HepG2 (cell line): ENCODE results near the gene ZNF491. TPM values are rescaled to one million over a fixed set of nuclear protein-coding genes. Genes with fewer than 3 reads are reported as not detected.

Experiments used
- ATF4 ChIP-seq, 2 experiments: fragments of 450-650 bp in 1 of 2; sonication (generic) in 1 of 2; formaldehyde crosslinking; IDR thresholded peaks; 2 replicates each; pipeline versions ENCODE4 v1.5.0 to v1.8.0; 2020 to 2022; ENCODE audit warnings: mild to moderate bottlenecking in 1 of 2, missing genetic modification reagents in 1 of 2
- CAMTA2 ChIP-seq: sonication (generic); formaldehyde crosslinking; IDR thresholded peaks from 2 replicates; pipeline ENCODE4 v1.4.0; 2020; ENCODE audit warnings: mild to moderate bottlenecking, missing genetic modification reagents, borderline replicate concordance
- CENPT ChIP-seq: sonication (generic); formaldehyde crosslinking; IDR thresholded peaks from 2 replicates; pipeline ENCODE4 v1.8.0; 2022; ENCODE audit warnings: low read depth, mild to moderate bottlenecking, moderate library complexity, missing genetic modification reagents
- HOXD1 ChIP-seq: sonication (generic); formaldehyde crosslinking; IDR thresholded peaks from 2 replicates; pipeline ENCODE4 v1.5.0; 2020; ENCODE audit warnings: missing genetic modification reagents
- KDM5B ChIP-seq: sonication (generic); formaldehyde crosslinking; IDR thresholded peaks from 2 replicates; pipeline ENCODE4 v1.4.0; 2020; ENCODE audit warnings: missing genetic modification reagents, mild to moderate bottlenecking, borderline replicate concordance
- THRA ChIP-seq: sonication (generic); formaldehyde crosslinking; IDR thresholded peaks from 2 replicates; pipeline ENCODE4 v1.4.0; 2020; ENCODE audit warnings: missing genetic modification reagents, borderline replicate concordance
- ZBTB10 ChIP-seq: sonication (generic); formaldehyde crosslinking; IDR thresholded peaks from 2 replicates; pipeline ENCODE4 v1.4.0; 2020; ENCODE audit warnings: missing genetic modification reagents, borderline replicate concordance
- ZBTB40 ChIP-seq, 2 experiments: fragments of 450-650 bp in 1 of 2; sonication (generic) in 1 of 2; formaldehyde crosslinking in 1 of 2; IDR thresholded peaks; 2 replicates each; pipeline versions ENCODE4 v1.6.1 to v1.8.0; 2016 to 2022; ENCODE audit warnings: antibody characterized with exemption in 1 of 2, mild to moderate bottlenecking in 1 of 2, missing genetic modification reagents in 1 of 2
- ZNF30 ChIP-seq: sonication (generic); formaldehyde crosslinking; IDR thresholded peaks from 2 replicates; pipeline ENCODE4 v1.5.0; 2020; ENCODE audit warnings: mild to moderate bottlenecking, missing genetic modification reagents
- ZNF546 ChIP-seq: sonication (generic); formaldehyde crosslinking; conservative IDR thresholded peaks from 2 replicates; pipeline ENCODE4 v1.8.1; 2023; ENCODE audit warnings: mild to moderate bottlenecking, missing genetic modification reagents
- ZNF552 ChIP-seq: sonication (generic); formaldehyde crosslinking; IDR thresholded peaks from 2 replicates; pipeline ENCODE4 v1.9.0; 2022; ENCODE audit warnings: missing genetic modification reagents, mild to moderate bottlenecking, borderline replicate concordance
- ZNF644 ChIP-seq: IDR thresholded peaks from 2 replicates; pipeline ENCODE4 v1.6.1; 2016; ENCODE audit warnings: low read depth
- polyA plus RNA-seq, 8 experiments: library from polyadenylated mRNA; depleted of rRNA in 3 of 8; stranded (reverse) in 7 of 8; unstranded in 1 of 8; fragments of >200 nt; fragmentation: Illumina TruSeq in 4 of 8; extraction: Trizol in 4 of 8; gene quantifications; 2 replicates each; pipeline versions ENCODE4 v1.2.1 to v1.2.3, GENCODE V29; 2011 to 2016; ENCODE audit warnings: low read depth in 4 of 8, missing spikeins in 1 of 8, mixed read lengths in 1 of 8; ENCODE audit not compliant: insufficient read depth in 1 of 8
- total RNA-seq, 5 experiments: library from RNA; depleted of rRNA; stranded (reverse); fragments of >200 nt; fragmentation: Illumina TruSeq; extraction: Trizol; gene quantifications; 2 replicates each; pipeline ENCODE4 v1.2.3, GENCODE V29; 2016; ENCODE audit warnings: low read depth in 1 of 5

The ZNF491 gene
- total and polyA plus RNA-seq, 2 of the 13 experiments (the other 11 are each of a cell fraction or from before 2014, with no cell fraction given): 0.57 to 2.2 TPM

DNA sequence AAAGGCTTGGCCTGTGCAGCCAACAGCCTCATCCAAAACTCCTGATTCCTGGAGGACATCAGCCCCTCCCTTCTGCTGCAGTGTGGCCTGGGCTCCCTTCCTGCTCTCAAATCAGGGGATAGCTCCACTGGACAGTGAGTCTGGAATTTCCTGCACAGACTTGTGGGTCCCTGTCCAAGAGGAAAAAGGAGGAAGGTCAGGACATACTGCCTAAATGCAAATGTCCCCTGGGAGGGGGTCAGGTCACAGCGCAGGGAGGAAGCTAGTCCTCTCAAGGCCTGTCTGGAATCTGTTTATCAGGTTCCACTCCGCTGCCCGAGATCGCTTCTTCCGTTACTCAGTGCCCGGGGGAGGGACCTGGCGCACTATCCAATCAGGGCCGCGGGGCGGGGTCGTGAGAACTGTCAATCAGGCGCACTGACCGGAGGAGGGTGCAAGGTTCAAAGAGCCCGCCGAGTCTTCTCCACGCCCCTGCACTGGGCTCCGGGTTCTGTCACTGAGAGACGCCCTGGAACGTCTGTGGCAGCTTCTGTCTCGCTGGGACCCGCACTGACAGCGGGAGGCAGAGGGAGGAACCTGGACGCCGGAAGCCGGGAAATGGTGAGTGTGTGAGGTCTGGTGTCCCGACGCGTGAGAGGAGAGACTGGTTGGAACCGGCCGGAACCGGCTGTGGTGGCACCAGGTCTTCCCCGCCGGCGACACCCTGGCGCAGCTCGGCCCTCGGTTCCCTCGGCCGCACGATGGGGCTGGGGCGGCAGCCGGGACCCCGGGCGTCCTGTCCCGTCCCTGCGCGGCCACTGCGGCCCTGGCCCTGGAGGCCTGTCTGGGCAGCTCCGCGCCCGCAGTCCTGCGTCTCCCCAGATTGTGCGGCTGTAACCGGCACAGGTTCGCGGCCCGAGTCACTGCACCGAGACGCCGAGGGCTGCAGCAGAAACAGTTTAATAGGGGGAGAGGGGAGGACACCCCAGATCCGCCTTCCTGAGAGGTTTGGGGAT is 31.4 kb upstream of the ZNF491 start, which contains the start of gene ZNF441 (continued):
- no peak for TF ChIP-seq ZBTB40 (IDR thresholded peaks at IDR 0.05)
- TF ChIP-seq ZBTB40 (CRISPR knock-in tag; IDR thresholded peaks at IDR 0.05): peak; percentile 6; the same call in 1 of the 2 replicates
- no peak for TF ChIP-seq ZNF552 (CRISPR knock-in tag)
- 0 out of 2 replicates have a peak, but pooled peaks have one; percentile 38 for TF ChIP-seq ZNF546 (CRISPR knock-in tag)
- no peak for TF ChIP-seq THRA
- 0 out of 4 replicates have a peak, but pooled peaks of 1 of the 2 experiments have one; percentile 7 for TF ChIP-seq ATF4 (CRISPR knock-in tag; IDR thresholded peaks at IDR 0.05)
- no peak; the same call in 1 of the 2 replicates for TF ChIP-seq CAMTA2
- TF ChIP-seq KDM5B (CRISPR knock-in tag): peak; percentile 77
- no peak for TF ChIP-seq HOXD1 (CRISPR knock-in tag)
- no peak for TF ChIP-seq CENPT (CRISPR knock-in tag)
- TF ChIP-seq ZNF644 (CRISPR knock-in tag): no peak
- TF ChIP-seq ZBTB10 (CRISPR knock-in tag): no peak; the same call in 1 of the 2 replicates
- TF ChIP-seq ZNF30: peak; percentile 78; the same call in 1 of the 2 replicates
